Raji (cell line): Measurements from ENCODE around the gene RASA3.

Experiments
- POLR2A ChIP-seq: IDR thresholded peaks from 2 replicates; pipeline ENCODE4 v1.6.1; 2011; ENCODE audit warnings: low read depth, low read length, control low read depth; ENCODE audit not compliant: insufficient read depth

The RASA3 gene

GRCh38 chr13:114064450-114065140 lies 67.8 kb downstream of the RASA3 start:
- no peak for TF ChIP-seq POLR2A

- no peak for TF ChIP-seq POLR2A
Observed at GRCh38 chr13:114063545-114064449, 68.6 kb downstream of the RASA3 start.

GRCh38 chr13:114062754-114063153 lies 69.7 kb downstream of the RASA3 start:
- TF ChIP-seq POLR2A = no peak

GRCh38 chr13:114062341-114062740 lies 70.1 kb downstream of the RASA3 start:
- TF ChIP-seq POLR2A = no peak

GRCh38 chr13:114061744-114062143 lies 70.7 kb downstream of the RASA3 start:
- no peak for TF ChIP-seq POLR2A

- no peak for TF ChIP-seq POLR2A
Observed at GRCh38 chr13:114061047-114061446, 71.4 kb downstream of the RASA3 start.

- TF ChIP-seq POLR2A = no peak
Observed at GRCh38 chr13:114059946-114060860, 72.2 kb downstream of the RASA3 start.

GRCh38 chr13:114059428-114059827 lies 73.0 kb downstream of the RASA3 start:
- no peak for TF ChIP-seq POLR2A

- no peak for TF ChIP-seq POLR2A
Observed at GRCh38 chr13:114058051-114058867, 74.2 kb downstream of the RASA3 start.

GRCh38 chr13:114057166-114058050 lies 75.0 kb downstream of the RASA3 start:
- no peak for TF ChIP-seq POLR2A

GRCh38 chr13:114056205-114057013 lies 76.0 kb downstream of the RASA3 start:
- TF ChIP-seq POLR2A = no peak

GRCh38 chr13:114055766-114056165 lies 76.7 kb downstream of the RASA3 start:
- no peak for TF ChIP-seq POLR2A

GRCh38 chr13:114054830-114055439 lies 77.5 kb downstream of the RASA3 start:
- no peak for TF ChIP-seq POLR2A

- TF ChIP-seq POLR2A = no peak
Observed at GRCh38 chr13:114054264-114054663, 78.2 kb downstream of the RASA3 start.
